Fibroblast of the conjunctiva (primary cell): ENCODE data around the gene SDK1.
A peak's percentile ranks its signal among the peaks of the same experiment; 100 is the strongest.
"Not testable (repeated sequence)": the region's sequence is repeated elsewhere in the genome, so short reads cannot be mapped to it uniquely, and the experiment has no call there.

Experiments used
- DNase-seq: peaks from one replicate; pipeline ENCODE4 v3.0.0-alpha.2; 2010; ENCODE audit warnings: low read depth

Gene SDK1

DNA sequence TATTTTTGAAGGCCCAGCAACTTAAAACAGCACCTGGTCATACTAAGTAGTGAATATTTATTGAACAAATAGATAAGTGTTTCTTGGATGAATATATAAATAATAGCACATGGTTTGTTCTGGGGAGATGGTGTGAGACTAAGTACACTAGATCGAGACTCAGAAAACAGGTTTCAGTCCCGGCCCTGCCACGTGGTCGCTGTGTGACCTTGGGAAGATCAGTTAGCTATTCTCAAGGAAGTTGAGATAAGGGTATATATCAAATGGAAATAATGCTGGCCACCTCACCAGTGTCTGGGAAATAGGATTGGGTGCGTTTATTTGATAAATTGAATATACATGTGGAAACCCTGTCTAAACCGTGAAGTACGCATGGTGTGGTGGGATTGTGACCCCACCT, 354.6 kb downstream of the SDK1 start:
- no peak for DNase-seq

DNA sequence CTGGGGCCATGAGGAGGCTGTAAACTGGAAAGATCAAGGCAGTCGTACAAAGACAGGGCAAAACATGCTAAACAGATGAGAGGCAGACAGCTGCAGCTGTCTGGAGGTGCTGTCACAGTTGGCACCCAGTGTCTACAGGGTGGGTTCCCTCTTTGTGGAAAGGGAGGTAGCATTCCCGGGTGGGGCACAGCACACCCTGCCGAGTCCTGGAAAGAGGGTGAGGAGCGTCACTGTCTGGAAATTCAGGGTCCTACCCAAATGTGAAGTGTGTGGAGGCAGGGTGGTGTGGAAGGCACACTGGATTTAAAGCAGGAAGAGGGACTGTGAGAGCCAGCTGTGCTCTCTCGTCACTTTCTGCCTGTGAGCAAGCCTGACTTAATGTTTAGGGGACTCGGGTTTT, 356.2 kb downstream of the SDK1 start:
- no peak for DNase-seq

GRCh38 chr7:3668743-3669142, 367.7 kb downstream of the SDK1 start:
- no peak for DNase-seq

- DNase-seq: no peak
Measured at GRCh38 chr7:3670898-3671297, 369.8 kb downstream of the SDK1 start.

- peak; percentile 5 for DNase-seq
Measured at GRCh38 chr7:3673524-3673923, 372.5 kb downstream of the SDK1 start.

GRCh38 chr7:3678314-3678810, 377.3 kb downstream of the SDK1 start:
- DNase-seq: no peak

DNA sequence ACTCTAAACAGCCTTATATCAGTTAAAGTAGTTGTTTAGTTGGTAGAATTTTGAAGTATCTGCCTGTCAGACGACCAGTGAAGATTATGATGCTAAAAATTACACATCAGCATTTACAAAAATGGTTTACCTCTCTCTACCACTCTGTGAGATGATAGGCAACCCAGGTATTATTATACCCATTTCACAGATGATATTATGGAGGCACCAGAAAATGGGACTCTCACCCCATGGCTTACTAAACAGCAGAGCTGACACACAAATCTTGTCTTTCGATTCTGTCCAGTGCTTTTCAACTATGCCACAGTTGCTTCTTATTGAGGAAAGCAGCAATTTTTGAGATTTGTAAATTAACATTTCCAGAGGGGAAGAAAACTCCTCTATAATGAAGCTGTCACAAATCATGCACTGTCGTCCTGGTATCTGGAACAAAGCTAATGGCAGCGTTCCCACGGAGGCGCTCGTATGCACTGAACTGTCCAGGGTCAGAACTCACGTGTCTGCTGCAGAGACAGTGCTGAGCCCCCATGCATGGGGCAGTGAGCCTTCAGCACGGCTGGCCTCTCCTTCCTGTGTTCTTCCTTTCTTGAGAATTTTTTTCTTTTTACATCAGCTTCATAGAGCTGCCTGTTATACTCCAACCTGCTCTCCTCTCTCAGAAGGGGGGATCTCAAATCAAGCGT, 381.1 kb downstream of the SDK1 start:
- DNase-seq: no peak

DNA sequence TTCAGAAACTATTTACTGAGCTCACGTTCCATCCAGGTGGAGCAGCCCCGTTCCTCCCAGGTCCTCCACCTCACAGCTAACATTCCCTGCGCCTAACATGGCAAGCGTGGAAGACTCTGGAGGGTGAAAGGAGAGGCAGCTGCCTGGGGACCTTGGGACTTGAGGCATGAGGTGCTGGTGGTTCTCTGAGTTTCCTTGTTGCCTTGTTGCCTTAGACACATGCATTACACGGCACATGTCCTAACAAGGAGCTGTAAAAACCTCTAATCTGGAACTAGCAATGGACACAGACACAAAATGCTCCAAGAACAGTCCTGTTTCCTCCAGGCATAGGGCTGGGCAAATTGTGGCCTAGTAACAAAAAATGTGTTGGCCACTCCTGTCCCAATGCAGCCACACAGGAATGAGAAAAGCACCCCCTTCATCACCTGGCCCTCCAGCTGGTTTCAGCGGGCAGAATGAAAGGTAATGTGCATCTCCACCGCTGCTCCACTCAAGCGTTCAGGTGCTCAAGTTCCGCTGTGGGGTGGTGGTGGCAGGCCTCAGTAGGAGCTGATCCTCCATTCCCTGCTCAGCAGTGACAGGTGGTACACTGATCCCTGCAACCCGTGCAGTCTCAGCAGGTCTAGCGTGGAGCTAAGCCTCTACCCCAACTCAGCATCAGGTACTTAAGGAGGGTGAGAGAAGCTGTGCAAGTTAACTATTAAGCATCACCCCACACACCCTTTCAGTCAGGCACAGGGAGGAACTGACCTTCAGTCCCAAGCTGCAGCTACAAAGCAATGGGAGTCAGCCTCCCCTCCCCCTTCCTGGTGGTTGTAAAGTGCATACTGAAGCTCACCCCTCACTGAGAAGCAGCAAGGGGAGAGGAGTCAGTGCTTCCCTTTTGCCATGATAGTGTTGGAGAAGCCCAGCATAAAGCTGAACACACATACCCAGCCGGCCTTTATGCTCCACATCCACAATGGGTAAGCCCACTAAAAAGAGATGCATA, 382.8 kb downstream of the SDK1 start:
- DNase-seq: no peak

DNA sequence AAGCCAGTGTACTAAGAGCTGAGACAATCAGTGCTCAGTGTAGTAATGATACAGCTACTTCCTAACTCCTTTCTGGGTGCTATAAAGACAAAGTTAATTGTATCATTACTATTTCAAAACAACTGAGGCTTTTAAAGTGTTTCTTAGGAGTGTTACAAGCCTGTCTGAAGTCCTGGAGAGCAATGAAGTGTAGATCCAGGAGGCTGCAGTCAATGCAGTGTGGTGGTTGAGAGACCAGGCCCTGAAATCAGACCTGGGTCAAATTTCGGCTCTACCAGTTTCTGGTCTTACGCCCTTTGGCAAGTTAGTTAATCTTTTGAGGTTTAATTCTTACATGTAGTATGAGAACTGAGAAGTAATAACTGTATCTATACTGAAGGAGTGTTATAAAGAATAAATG, 387.0 kb downstream of the SDK1 start:
- no peak for DNase-seq

GRCh38 chr7:3688842-3689241, 387.8 kb downstream of the SDK1 start:
- no peak for DNase-seq

DNA sequence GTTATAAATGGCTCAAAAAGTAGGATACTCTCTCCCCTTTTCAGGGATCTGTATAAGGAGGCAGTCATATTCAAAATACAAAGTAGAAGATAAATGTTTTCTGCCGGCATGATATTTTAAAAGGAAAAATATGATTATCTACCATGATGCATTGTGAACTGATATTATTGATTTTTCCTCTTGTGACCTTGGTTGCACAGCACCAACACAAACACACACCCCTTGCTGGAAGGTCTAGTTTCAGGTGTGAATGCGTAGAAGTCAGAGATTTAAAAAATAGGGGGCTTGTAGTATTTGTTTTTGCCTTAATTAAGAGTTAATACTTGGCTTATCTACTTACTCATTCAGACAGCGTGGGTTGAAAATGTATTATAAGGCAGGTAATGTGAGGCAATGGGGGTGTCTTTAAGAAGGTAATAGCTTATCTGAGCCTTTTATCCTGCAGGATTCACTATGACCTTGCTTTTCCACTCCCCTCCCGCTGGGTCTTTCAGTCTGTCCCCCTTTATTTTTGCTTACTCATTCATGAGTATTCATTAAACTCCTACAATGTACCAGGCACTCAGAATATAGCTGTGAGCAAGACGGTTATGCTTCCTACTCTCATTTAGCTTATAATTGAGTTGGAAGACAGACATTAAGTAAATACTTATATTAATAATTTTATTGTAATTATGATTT, 390.6 kb downstream of the SDK1 start:
- DNase-seq: no peak

DNA sequence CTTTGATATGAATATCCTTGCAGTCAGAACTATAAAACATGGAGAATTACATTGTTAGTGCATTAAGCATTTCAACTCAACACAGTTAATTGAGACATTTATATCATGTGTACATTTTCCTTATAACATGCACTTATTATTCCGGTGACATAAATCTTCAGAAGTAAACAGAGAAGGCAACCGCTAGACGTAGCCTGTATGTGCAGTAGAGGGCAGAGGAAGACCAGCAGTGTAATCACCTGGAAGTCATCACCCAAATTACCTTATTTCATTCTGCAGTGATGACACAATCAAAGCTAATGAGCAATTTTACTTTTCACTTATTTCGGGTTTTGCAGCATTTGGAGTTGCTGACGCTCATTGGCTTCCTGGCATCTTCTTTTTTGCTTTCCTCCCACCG, 394.6 kb downstream of the SDK1 start:
- no peak for DNase-seq

DNA sequence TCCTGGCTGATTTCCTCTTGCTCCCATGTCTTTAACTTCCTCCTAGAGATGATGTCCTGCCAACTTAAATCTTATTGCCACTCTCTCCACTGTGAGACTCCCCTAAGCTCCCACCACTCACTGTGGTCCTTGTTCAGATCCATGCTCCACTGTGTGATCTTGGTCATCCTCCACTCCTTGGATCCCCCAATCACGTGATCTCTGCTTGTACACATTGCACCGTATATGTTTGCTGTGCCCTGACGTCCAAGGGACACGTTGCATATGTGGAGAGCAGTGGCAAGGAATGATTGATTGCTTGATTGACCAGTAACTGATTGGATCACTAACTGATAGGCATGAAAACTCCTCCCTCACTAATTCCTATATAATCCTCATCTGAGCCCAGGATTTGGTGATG, 395.1 kb downstream of the SDK1 start:
- DNase-seq: no peak

- DNase-seq: no peak
Measured at GRCh38 chr7:3697472-3697871, 396.4 kb downstream of the SDK1 start.

- no peak for DNase-seq
Measured at GRCh38 chr7:3705258-3705657, 404.2 kb downstream of the SDK1 start.

GRCh38 chr7:3706091-3706490, 405.0 kb downstream of the SDK1 start:
- not testable (repeated sequence) for DNase-seq

DNA sequence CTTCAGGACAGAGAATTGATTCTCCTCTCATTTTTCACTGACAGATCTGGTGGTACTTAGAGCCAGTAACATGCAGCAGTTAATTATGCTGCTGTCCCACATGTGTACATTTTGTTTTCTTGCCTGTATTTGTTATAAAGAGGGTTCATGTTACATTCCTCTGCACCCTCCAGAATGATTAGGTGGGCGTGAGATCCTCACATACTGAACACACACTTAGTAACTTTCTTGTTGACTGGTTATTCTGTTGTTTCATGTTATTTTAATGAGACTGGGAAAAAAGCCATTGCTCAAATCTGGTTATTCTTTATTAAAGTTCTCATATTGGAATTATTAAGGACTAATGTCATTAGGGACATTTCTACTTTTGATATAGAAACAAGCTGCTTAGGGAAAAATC, 409.1 kb downstream of the SDK1 start:
- DNase-seq: no peak

- no peak for DNase-seq
Measured at GRCh38 chr7:3710531-3710930, 409.5 kb downstream of the SDK1 start.

GRCh38 chr7:3712841-3713240, 411.8 kb downstream of the SDK1 start:
- DNase-seq: no peak

GRCh38 chr7:3721422-3721821, 420.4 kb downstream of the SDK1 start:
- no peak for DNase-seq

DNA sequence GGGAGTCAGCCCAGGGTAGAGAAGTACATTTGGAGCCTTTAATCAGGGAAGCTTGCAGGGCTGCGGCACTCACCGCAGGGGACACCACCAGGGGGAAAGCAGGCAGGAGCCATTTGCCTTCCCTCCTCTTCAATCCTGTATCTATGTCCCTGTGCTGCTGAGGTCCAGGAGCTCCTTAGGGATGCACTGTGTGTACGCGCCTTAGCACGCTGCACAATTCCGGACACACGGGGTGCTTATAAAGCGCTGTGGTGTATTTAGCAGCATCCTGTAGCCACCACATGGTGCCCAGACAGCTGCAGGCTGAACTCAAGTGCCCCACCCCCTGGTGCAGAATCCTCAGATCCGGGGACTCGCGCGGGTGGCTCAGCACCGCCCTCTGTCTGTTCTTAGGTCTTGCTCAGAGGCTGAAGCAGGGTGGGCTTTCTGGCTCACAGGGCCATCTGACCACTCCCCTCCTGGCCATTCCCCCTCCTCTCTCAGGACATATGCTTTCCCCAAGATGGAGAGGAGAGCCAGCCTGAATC, 421.4 kb downstream of the SDK1 start:
- peak; percentile 13 for DNase-seq
